GM23338 (cell line): Measurements from ENCODE around the gene LIPG. TPM values are rescaled to one million over a fixed set of nuclear protein-coding genes. Genes with fewer than 3 reads are reported as not detected.

Source experiments
- ATAC-seq: fragments of 200-7000 bp; cut with Tn5 transposase; 3 replicates; pipeline ENCODE4 v1.9.1; 2020
- DNase-seq: peaks from one replicate; pipeline ENCODE4 v3.0.0-alpha.2; 2015; ENCODE audit warnings: low spot score
- H2AFZ ChIP-seq: fragments of 200-600 bp; sonication (generic); 2 replicates; pipeline ENCODE4 v1.8.0; 2016; ENCODE audit warnings: antibody characterized with exemption, mild to moderate bottlenecking, moderate library complexity
- H3F3A ChIP-seq: fragments of 200-600 bp; sonication (generic); replicated peaks from 2 replicates; pipeline ENCODE4 v1.8.0; 2017; ENCODE audit warnings: antibody characterized with exemption, mixed run types, low read depth
- H3K27ac ChIP-seq: fragments of 200-600 bp; sonication (generic); 2 replicates; pipeline ENCODE4 v1.6.1; 2016; ENCODE audit warnings: low read depth
- H3K27me3 ChIP-seq: fragments of 200-600 bp; sonication (generic); 2 replicates; pipeline ENCODE4 v1.8.0; 2016; ENCODE audit warnings: mild to moderate bottlenecking, mixed run types, moderate library complexity; ENCODE audit not compliant: insufficient read depth
- H3K36me3 ChIP-seq: fragments of 200-600 bp; sonication (generic); 2 replicates; pipeline ENCODE4 v1.8.0; 2016; ENCODE audit warnings: mild to moderate bottlenecking; ENCODE audit not compliant: insufficient read depth
- H3K4me1 ChIP-seq: fragments of 200-600 bp; sonication (generic); 2 replicates; pipeline ENCODE4 v1.8.0; 2016; ENCODE audit warnings: mild to moderate bottlenecking, moderate library complexity; ENCODE audit not compliant: insufficient read depth
- H3K4me2 ChIP-seq: fragments of 200-600 bp; sonication (generic); 2 replicates; pipeline ENCODE4 v1.7.1; 2017; ENCODE audit warnings: mixed run types
- H3K4me3 ChIP-seq: fragments of 200-600 bp; sonication (generic); 2 replicates; pipeline ENCODE4 v1.6.1; 2016; ENCODE audit warnings: mixed run types
- H3K79me2 ChIP-seq: fragments of 200-600 bp; sonication (generic); replicated peaks from 2 replicates; pipeline ENCODE4 v1.8.0; 2017; ENCODE audit warnings: mild to moderate bottlenecking; ENCODE audit not compliant: insufficient read depth
- H3K9me2 ChIP-seq: fragments of 200-600 bp; sonication (generic); 2 replicates; pipeline ENCODE4 v1.8.0; 2017; ENCODE audit not compliant: insufficient read depth
- H4K20me1 ChIP-seq: fragments of 200-600 bp; sonication (generic); replicated peaks from 2 replicates; pipeline ENCODE4 v1.8.0; 2017; ENCODE audit warnings: mild to moderate bottlenecking; ENCODE audit not compliant: insufficient read depth
- H3K27ac Mint-ChIP-seq: 2 replicates; pipeline ENCODE4 v1.8.0; 2020; ENCODE audit warnings: inconsistent platforms, mild to moderate bottlenecking, moderate library complexity, mixed read lengths
- H3K27me3 Mint-ChIP-seq: 3 replicates; pipeline ENCODE4 v1.8.0; 2022; ENCODE audit warnings: low read depth, mild to moderate bottlenecking, moderate library complexity, mixed read lengths, inconsistent platforms; ENCODE audit not compliant: insufficient read depth, poor library complexity
- H3K36me3 Mint-ChIP-seq: 3 replicates; pipeline ENCODE4 v1.8.0; 2021; ENCODE audit warnings: low read depth, mild to moderate bottlenecking, inconsistent platforms, moderate library complexity, mixed read lengths
- H3K4me1 Mint-ChIP-seq: 3 replicates; pipeline ENCODE4 v1.8.0; 2020; ENCODE audit warnings: mild to moderate bottlenecking, inconsistent platforms, mixed read lengths
- H3K4me3 Mint-ChIP-seq: 3 replicates; pipeline ENCODE4 v1.8.0; 2021; ENCODE audit warnings: moderate library complexity, mild to moderate bottlenecking, inconsistent platforms, mixed read lengths
- H3K9me3 Mint-ChIP-seq: 3 replicates; pipeline ENCODE4 v1.8.0; 2020; ENCODE audit warnings: moderate library complexity, mild to moderate bottlenecking, inconsistent platforms, mixed read lengths
- CTCF ChIP-seq, 2 experiments: fragments of 200-600 bp in 1 of 2; sonication (generic) in 1 of 2; conservative IDR thresholded peaks; 2 replicates each; pipeline versions ENCODE4 v1.5.1 to v1.6.1; 2016 to 2017; ENCODE audit warnings: antibody characterized with exemption in 2 of 2, low read depth in 2 of 2, mild to moderate bottlenecking in 2 of 2, moderate library complexity in 1 of 2
- ETS1 ChIP-seq: IDR thresholded peaks from 2 replicates; pipeline ENCODE4 v1.6.1; 2016; ENCODE audit warnings: antibody characterized with exemption
- EZH2 ChIP-seq: fragments of 200-600 bp; sonication (generic); IDR thresholded peaks from one replicate; pipeline ENCODE4 v1.8.0; 2017; ENCODE audit warnings: antibody characterized with exemption, mild to moderate bottlenecking, low read depth; ENCODE audit not compliant: unreplicated experiment
- EZH2phosphoT487 ChIP-seq: fragments of 200-600 bp; sonication (generic); IDR thresholded peaks from one replicate; pipeline ENCODE4 v1.8.1; 2018; ENCODE audit warnings: antibody characterized with exemption; ENCODE audit not compliant: unreplicated experiment
- JUNB ChIP-seq: IDR thresholded peaks from one replicate; pipeline ENCODE4 v1.6.1; 2016; ENCODE audit warnings: antibody characterized with exemption; ENCODE audit not compliant: unreplicated experiment
- NANOG ChIP-seq: IDR thresholded peaks from 2 replicates; pipeline ENCODE4 v1.6.1; 2016; ENCODE audit warnings: antibody characterized with exemption, borderline replicate concordance
- POLR2AphosphoS5 ChIP-seq: IDR thresholded peaks from 2 replicates; pipeline ENCODE4 v1.6.1; 2016; ENCODE audit warnings: antibody characterized with exemption, low read depth
- REST ChIP-seq: IDR thresholded peaks from one replicate; pipeline ENCODE4 v1.6.1; 2018; ENCODE audit warnings: antibody characterized with exemption; ENCODE audit not compliant: unreplicated experiment
- STAT1 ChIP-seq: IDR thresholded peaks from one replicate; pipeline ENCODE4 v1.6.1; 2016; ENCODE audit warnings: antibody characterized with exemption; ENCODE audit not compliant: unreplicated experiment
- ZNF114 ChIP-seq: fragments of 250-450 bp; sonication (Bioruptor Pico); IDR thresholded peaks from 2 replicates; pipeline ENCODE4 v1.5.0; 2020; ENCODE audit warnings: mild to moderate bottlenecking, moderate library complexity
- ZNF331 ChIP-seq: fragments of 250-450 bp; sonication (Bioruptor Pico); IDR thresholded peaks from 2 replicates; pipeline ENCODE4 v1.5.0; 2020; ENCODE audit warnings: low read depth, mild to moderate bottlenecking, moderate library complexity
- ZNF462 ChIP-seq: fragments of 250-450 bp; sonication (Bioruptor Pico); IDR thresholded peaks from 2 replicates; pipeline ENCODE4 v1.5.0; 2020; ENCODE audit warnings: mild to moderate bottlenecking, moderate library complexity
- polyA plus RNA-seq: library from polyadenylated mRNA; unstranded; fragments of >200 nt; fragmentation: Nextera tagmentation; extraction: Ambion mirVana; gene quantifications from 2 replicates; pipeline ENCODE4 v1.2.1, GENCODE V29; 2016
- total RNA-seq: library from RNA; depleted of rRNA; stranded (reverse); fragments of >200 nt; shearing (Covaris generic); gene quantifications from 2 replicates; pipeline ENCODE4 v1.2.3, GENCODE V29; 2014

The LIPG gene
- total and polyA plus RNA-seq, 2 experiments from 2014 or later: 4.9 to 17.7 TPM

- TF ChIP-seq ZNF331 (CRISPR knock-in tag): no peak
- no peak for TF ChIP-seq ZNF114 (CRISPR knock-in tag)
- no peak for TF ChIP-seq EZH2
- no peak for TF ChIP-seq POLR2AphosphoS5
- TF ChIP-seq REST: no peak
These were observed 78.0 kb downstream of the LIPG start (continued) for GRCh38 chr18:49639643-49640391.

GRCh38 chr18:49640741-49641140 is 78.9 kb downstream of the LIPG start:
- Histone ChIP-seq H3K27me3 (no peaks in the 10 kb centered on the region), H3F3A (no peaks in the 10 kb centered on the region), H4K20me1 (no peaks in the 10 kb centered on the region), H3K4me3 (no peak overlapping the region), H3K9me2 (no peaks in the 10 kb centered on the region), H3K27ac (no peak overlapping the region), H3K4me1 (no peaks in the 10 kb centered on the region), H2AFZ (peak overlapping the region; percentile 47; the same call in 1 of the 2 replicates), H3K4me2 (no peak overlapping the region), H3K79me2 (no peaks in the 10 kb centered on the region), H3K36me3 (no peaks in the 10 kb centered on the region)
- H3K27ac Mint-ChIP-seq: no peak overlapping the region
- 0 out of 3 replicates have a peak, but pooled peaks cover 4% of the 10 kb centered on the region for H3K36me3 Mint-ChIP-seq
- H3K9me3 Mint-ChIP-seq: peaks cover 6% of the 10 kb centered on the region; the same call in 2 of the 3 replicates
- peaks cover 2% of the 10 kb centered on the region; the same call in 2 of the 3 replicates for H3K4me1 Mint-ChIP-seq
- H3K4me3 Mint-ChIP-seq: no peak overlapping the region
- DNase-seq (no peak), ATAC-seq (peak; percentile 63)
- H3K27me3 Mint-ChIP-seq: peaks cover 7% of the 10 kb centered on the region
- TF ChIP-seq STAT1: no peak
- TF ChIP-seq POLR2AphosphoS5: no peak
- no peak for TF ChIP-seq CTCF (conservative IDR thresholded peaks at IDR 0.05; ENCODE audit: low read depth in 2 of 2)
- no peak for TF ChIP-seq ZNF462
- TF ChIP-seq ETS1: no peak
- no peak for TF ChIP-seq ZNF114 (CRISPR knock-in tag)
- no peak for TF ChIP-seq JUNB
- TF ChIP-seq NANOG: no peak
- no peak for TF ChIP-seq EZH2phosphoT487
- TF ChIP-seq ZNF331 (CRISPR knock-in tag): no peak
